Neural cell (in vitro differentiated cells): ENCODE data around the gene RGS9BP. TPM values are rescaled to one million over a fixed set of nuclear protein-coding genes. Genes with fewer than 3 reads are reported as not detected.
"Not testable (repeated sequence)": the region's sequence is repeated elsewhere in the genome, so short reads cannot be mapped to it uniquely, and the experiment has no call there.

Experiments used
- H2AFZ ChIP-seq: fragments of 200-600, 300-800 bp; sonication (generic), shearing (Covaris generic); 2 replicates; pipeline ENCODE4 v1.6.0; 2014; ENCODE audit warnings: low read depth, mild to moderate bottlenecking, antibody characterized with exemption, low read length, moderate library complexity
- H3F3A ChIP-seq: fragments of 200-600 bp; shearing (Covaris generic); 2 replicates; pipeline ENCODE4 v1.6.1; 2016; ENCODE audit warnings: mild to moderate bottlenecking, moderate library complexity, mixed read lengths, antibody characterized with exemption, low read length; ENCODE audit not compliant: insufficient read depth, poor library complexity, severe bottlenecking
- H3K27ac ChIP-seq: fragments of 200-600, 300-800 bp; sonication (generic), shearing (Covaris generic); 2 replicates; pipeline ENCODE4 v1.5.1; 2014; ENCODE audit warnings: mild to moderate bottlenecking, low read length, moderate library complexity
- H3K27me3 ChIP-seq: fragments of 300-800, 200-600 bp; sonication (generic), shearing (Covaris generic); 2 replicates; pipeline ENCODE4 v1.6.0; 2014; ENCODE audit warnings: mild to moderate bottlenecking, low read depth, low read length, moderate library complexity; ENCODE audit not compliant: insufficient read depth
- H3K36me3 ChIP-seq: fragments of 300-800, 200-600 bp; sonication (generic), shearing (Covaris generic); 2 replicates; pipeline ENCODE4 v1.5.1; 2014; ENCODE audit warnings: mild to moderate bottlenecking, antibody characterized with exemption, low read length, moderate library complexity; ENCODE audit not compliant: insufficient read depth
- H3K4me2 ChIP-seq: fragments of 300-800, 200-600 bp; sonication (generic), shearing (Covaris generic); 2 replicates; pipeline ENCODE4 v1.6.0; 2014; ENCODE audit warnings: mild to moderate bottlenecking, low read length
- H3K4me3 ChIP-seq: fragments of 300-800, 200-600 bp; sonication (generic), shearing (Covaris generic); 2 replicates; pipeline ENCODE4 v1.5.1; 2014; ENCODE audit warnings: mild to moderate bottlenecking, low read length, moderate library complexity
- H3K79me2 ChIP-seq: fragments of 200-600 bp; shearing (Covaris generic); replicated peaks from 2 replicates; pipeline ENCODE4 v1.6.0; 2014; ENCODE audit warnings: mild to moderate bottlenecking, low read length, moderate library complexity; ENCODE audit not compliant: insufficient read depth
- H3K9ac ChIP-seq: fragments of 300-800, 200-600 bp; sonication (generic), shearing (Covaris generic); 2 replicates; pipeline ENCODE4 v1.6.1; 2016; ENCODE audit warnings: mild to moderate bottlenecking, low read length, mixed read lengths
- H3K9me2 ChIP-seq: fragments of 200-600 bp; shearing (Covaris generic); 2 replicates; pipeline ENCODE4 v1.6.1; 2016; ENCODE audit warnings: mild to moderate bottlenecking, low read length, mixed read lengths; ENCODE audit not compliant: insufficient read depth
- H3K9me3 ChIP-seq: fragments of 200-600, 300-800 bp; sonication (generic), shearing (Covaris generic); 2 replicates; pipeline ENCODE4 v1.6.1; 2016; ENCODE audit warnings: mild to moderate bottlenecking, mixed run types, low read length, moderate library complexity, mixed read lengths
- H4K20me1 ChIP-seq: fragments of 200-600 bp; shearing (Covaris generic); 2 replicates; pipeline ENCODE4 v1.6.1; 2016; ENCODE audit warnings: mild to moderate bottlenecking, mixed run types; ENCODE audit not compliant: insufficient read depth
- EP300 ChIP-seq: fragments of 450-650 bp; conservative IDR thresholded peaks from 2 replicates; pipeline ENCODE4 v1.6.1; 2014; ENCODE audit warnings: antibody characterized with exemption, mild to moderate bottlenecking, moderate library complexity; ENCODE audit not compliant: poor library complexity, severe bottlenecking
- MXI1 ChIP-seq: fragments of 450-650 bp; conservative IDR thresholded peaks from 2 replicates; pipeline ENCODE4 v1.6.1; 2014; ENCODE audit warnings: antibody characterized with exemption, mild to moderate bottlenecking; ENCODE audit not compliant: poor library complexity, severe bottlenecking
- TAF1 ChIP-seq: IDR thresholded peaks from 2 replicates; pipeline ENCODE4 v1.6.1; 2012; ENCODE audit warnings: low read depth
- polyA plus RNA-seq: library from polyadenylated mRNA; depleted of rRNA; stranded (reverse); fragments of >200 nt; gene quantifications from 2 replicates; pipeline ENCODE4 v1.2.3, GENCODE V29; 2014
- TF ChIP-seq, protein P1 (sequence below): IDR thresholded peaks from 2 replicates; pipeline ENCODE4 v1.6.1; 2012; ENCODE audit warnings: borderline replicate concordance
- TF ChIP-seq, protein P2 (sequence below): fragments of 450-650 bp; IDR thresholded peaks from 2 replicates; pipeline ENCODE4 v1.5.1; 2014; ENCODE audit warnings: antibody characterized with exemption, mild to moderate bottlenecking, moderate library complexity; ENCODE audit not compliant: poor library complexity, severe bottlenecking

RGS9BP gene
- polyA plus RNA-seq, 1 donor from 2014 or later: not detected

DNA sequence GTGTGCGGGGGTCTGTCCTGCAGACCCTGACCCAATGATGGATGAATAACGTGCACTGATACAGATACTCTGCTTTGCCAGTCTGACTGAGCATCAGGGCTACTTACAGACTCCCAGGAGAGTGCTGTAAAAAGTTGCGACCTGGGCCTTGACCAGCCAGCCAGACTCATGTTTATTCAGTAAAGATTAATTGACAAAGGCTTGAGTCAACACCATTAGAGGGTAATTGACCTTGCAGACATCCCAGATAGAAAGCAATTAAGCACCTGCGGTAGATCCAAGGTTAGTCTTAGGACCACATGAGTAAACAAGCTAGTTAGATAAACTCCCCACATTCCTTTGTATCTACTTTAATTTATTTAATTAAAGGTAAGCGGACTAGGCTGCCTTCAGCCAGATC, 26.4 kb downstream of the RGS9BP start:
- no peaks in the 10 kb centered on the region for H3K79me2 ChIP-seq
- no peaks in the 10 kb centered on the region for H3K9me3 ChIP-seq
- no peaks in the 10 kb centered on the region for H3K36me3 ChIP-seq

DNA sequence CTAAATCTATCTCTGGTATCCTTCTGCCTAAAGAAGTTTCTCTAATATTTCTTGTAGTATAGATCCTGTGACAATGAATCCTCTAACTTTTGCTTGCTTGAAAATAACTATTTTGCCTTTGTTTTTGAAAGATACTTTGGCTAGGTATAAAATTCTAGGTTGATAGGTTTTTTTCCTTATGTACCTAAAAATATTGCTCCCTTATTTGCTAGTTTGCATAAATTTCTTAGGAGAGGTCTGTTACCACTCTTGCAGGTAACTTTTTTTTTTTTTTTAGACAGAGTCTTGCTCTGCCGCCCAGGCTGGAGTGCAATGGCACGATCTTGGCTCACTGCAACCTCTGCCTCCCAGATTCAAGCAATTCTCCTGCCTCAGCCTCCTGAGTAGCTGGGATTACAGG, 28.4 kb downstream of the RGS9BP start:
- H3K36me3 ChIP-seq, H3K27me3 ChIP-seq, H3K9me2 ChIP-seq, H3K79me2 ChIP-seq, H3K9ac ChIP-seq, H3K4me3 ChIP-seq, H3K27ac ChIP-seq, H2AFZ ChIP-seq, H3K9me3 ChIP-seq, H3K4me2 ChIP-seq, H3F3A ChIP-seq, H4K20me1 ChIP-seq: not testable (repeated sequence)

More for the DNA sequence above, 26.4 kb downstream of the RGS9BP start:
- H4K20me1 ChIP-seq: no peaks in the 10 kb centered on the region
- H3K27me3 ChIP-seq: no peaks in the 10 kb centered on the region
- H2AFZ ChIP-seq: no peak overlapping the region
- TF ChIP-seq, protein P1, sequence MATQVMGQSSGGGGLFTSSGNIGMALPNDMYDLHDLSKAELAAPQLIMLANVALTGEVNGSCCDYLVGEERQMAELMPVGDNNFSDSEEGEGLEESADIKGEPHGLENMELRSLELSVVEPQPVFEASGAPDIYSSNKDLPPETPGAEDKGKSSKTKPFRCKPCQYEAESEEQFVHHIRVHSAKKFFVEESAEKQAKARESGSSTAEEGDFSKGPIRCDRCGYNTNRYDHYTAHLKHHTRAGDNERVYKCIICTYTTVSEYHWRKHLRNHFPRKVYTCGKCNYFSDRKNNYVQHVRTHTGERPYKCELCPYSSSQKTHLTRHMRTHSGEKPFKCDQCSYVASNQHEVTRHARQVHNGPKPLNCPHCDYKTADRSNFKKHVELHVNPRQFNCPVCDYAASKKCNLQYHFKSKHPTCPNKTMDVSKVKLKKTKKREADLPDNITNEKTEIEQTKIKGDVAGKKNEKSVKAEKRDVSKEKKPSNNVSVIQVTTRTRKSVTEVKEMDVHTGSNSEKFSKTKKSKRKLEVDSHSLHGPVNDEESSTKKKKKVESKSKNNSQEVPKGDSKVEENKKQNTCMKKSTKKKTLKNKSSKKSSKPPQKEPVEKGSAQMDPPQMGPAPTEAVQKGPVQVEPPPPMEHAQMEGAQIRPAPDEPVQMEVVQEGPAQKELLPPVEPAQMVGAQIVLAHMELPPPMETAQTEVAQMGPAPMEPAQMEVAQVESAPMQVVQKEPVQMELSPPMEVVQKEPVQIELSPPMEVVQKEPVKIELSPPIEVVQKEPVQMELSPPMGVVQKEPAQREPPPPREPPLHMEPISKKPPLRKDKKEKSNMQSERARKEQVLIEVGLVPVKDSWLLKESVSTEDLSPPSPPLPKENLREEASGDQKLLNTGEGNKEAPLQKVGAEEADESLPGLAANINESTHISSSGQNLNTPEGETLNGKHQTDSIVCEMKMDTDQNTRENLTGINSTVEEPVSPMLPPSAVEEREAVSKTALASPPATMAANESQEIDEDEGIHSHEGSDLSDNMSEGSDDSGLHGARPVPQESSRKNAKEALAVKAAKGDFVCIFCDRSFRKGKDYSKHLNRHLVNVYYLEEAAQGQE: no peak
- TF ChIP-seq EP300: no peak
- TF ChIP-seq, protein P2, sequence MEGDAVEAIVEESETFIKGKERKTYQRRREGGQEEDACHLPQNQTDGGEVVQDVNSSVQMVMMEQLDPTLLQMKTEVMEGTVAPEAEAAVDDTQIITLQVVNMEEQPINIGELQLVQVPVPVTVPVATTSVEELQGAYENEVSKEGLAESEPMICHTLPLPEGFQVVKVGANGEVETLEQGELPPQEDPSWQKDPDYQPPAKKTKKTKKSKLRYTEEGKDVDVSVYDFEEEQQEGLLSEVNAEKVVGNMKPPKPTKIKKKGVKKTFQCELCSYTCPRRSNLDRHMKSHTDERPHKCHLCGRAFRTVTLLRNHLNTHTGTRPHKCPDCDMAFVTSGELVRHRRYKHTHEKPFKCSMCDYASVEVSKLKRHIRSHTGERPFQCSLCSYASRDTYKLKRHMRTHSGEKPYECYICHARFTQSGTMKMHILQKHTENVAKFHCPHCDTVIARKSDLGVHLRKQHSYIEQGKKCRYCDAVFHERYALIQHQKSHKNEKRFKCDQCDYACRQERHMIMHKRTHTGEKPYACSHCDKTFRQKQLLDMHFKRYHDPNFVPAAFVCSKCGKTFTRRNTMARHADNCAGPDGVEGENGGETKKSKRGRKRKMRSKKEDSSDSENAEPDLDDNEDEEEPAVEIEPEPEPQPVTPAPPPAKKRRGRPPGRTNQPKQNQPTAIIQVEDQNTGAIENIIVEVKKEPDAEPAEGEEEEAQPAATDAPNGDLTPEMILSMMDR: no peak
- no peak for TF ChIP-seq MXI1
- no peak for TF ChIP-seq TAF1
- H3K4me2 ChIP-seq: no peak overlapping the region
- no peaks in the 10 kb centered on the region for H3F3A ChIP-seq
- no peak overlapping the region for H3K27ac ChIP-seq
- H3K9me2 ChIP-seq: no peaks in the 10 kb centered on the region
- no peak overlapping the region for H3K4me3 ChIP-seq
- H3K9ac ChIP-seq: no peak overlapping the region

DNA sequence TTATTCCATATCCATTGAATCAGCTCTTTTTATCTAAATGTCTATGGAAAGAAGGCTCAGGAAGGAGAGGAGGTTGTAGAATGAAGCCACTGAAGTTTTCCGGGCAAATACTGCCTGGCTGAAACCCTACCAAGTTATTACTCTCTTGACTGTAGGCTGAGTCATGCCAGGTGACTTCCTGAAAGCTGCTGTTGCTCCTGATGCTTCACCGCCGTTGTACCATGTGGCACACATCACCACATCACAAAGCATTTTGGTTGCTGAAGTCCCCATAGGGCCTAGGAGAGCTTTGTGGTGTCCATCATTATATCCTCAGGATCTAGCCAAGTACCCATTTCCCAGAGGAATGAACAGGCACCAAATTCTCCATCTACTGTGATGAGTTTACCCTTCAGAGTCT, 32.8 kb downstream of the RGS9BP start:
- Histone ChIP-seq H3K27ac (no peak overlapping the region), H3K9ac (no peak overlapping the region), H2AFZ (no peak overlapping the region), H3K36me3 (no peaks in the 10 kb centered on the region), H3K79me2 (no peaks in the 10 kb centered on the region), H3K4me3 (no peak overlapping the region), H3K27me3 (no peaks in the 10 kb centered on the region), H4K20me1 (no peaks in the 10 kb centered on the region), H3F3A (no peaks in the 10 kb centered on the region), H3K9me2 (no peaks in the 10 kb centered on the region), H3K4me2 (no peak overlapping the region), H3K9me3 (no peaks in the 10 kb centered on the region)
- TF ChIP-seq, protein P2: no peak
- TF ChIP-seq MXI1: no peak
- TF ChIP-seq, protein P1: no peak
